HepG2 (cell line): ENCODE measurements around the gene AZU1. TPM values are rescaled to one million over a fixed set of nuclear protein-coding genes. Genes with fewer than 3 reads are reported as not detected.

ENCODE experiments used
- AGO2 ChIP-seq: fragments of 200-400 bp; formaldehyde crosslinking; optimal IDR thresholded peaks from 2 replicates; pipeline ENCODE3; 2017; ENCODE audit warnings: mild to moderate bottlenecking, low read depth, low read length, moderate library complexity
- GABPB1 ChIP-seq: IDR thresholded peaks from 2 replicates; pipeline ENCODE4 v1.6.1; 2016; ENCODE audit warnings: mild to moderate bottlenecking, missing genetic modification reagents, moderate library complexity, missing compliant biosample characterization
- POLR2G ChIP-seq: fragments of 200-400 bp; formaldehyde crosslinking; IDR thresholded peaks from 2 replicates; pipeline ENCODE4 v1.6.1; 2018; ENCODE audit warnings: mild to moderate bottlenecking, low read depth, low read length, moderate library complexity
- SRSF4 ChIP-seq: fragments of 200-400 bp; formaldehyde crosslinking; IDR thresholded peaks from one replicate; pipeline ENCODE4 v1.6.1; 2018; ENCODE audit warnings: mild to moderate bottlenecking, low read depth, low read length, moderate library complexity; ENCODE audit not compliant: poor library complexity, severe bottlenecking
- TBX2 ChIP-seq: sonication (generic); formaldehyde crosslinking; IDR thresholded peaks from 2 replicates; pipeline ENCODE4 v1.5.0; 2020; ENCODE audit warnings: missing genetic modification reagents, mild to moderate bottlenecking, borderline replicate concordance
- ZNF713 ChIP-seq: sonication (generic); formaldehyde crosslinking; IDR thresholded peaks from 2 replicates; pipeline ENCODE4 v1.4.0; 2020; ENCODE audit warnings: mild to moderate bottlenecking, missing genetic modification reagents
- polyA plus RNA-seq, 8 experiments: library from polyadenylated mRNA; depleted of rRNA in 3 of 8; stranded (reverse) in 7 of 8; unstranded in 1 of 8; fragments of >200 nt; fragmentation: Illumina TruSeq in 4 of 8; extraction: Trizol in 4 of 8; gene quantifications; 2 replicates each; pipeline versions ENCODE4 v1.2.1 to v1.2.3, GENCODE V29; 2011 to 2016; ENCODE audit warnings: low read depth in 4 of 8, missing spikeins in 1 of 8, mixed read lengths in 1 of 8; ENCODE audit not compliant: insufficient read depth in 1 of 8
- total RNA-seq, 5 experiments: library from RNA; depleted of rRNA; stranded (reverse); fragments of >200 nt; fragmentation: Illumina TruSeq; extraction: Trizol; gene quantifications; 2 replicates each; pipeline ENCODE4 v1.2.3, GENCODE V29; 2016; ENCODE audit warnings: low read depth in 1 of 5
- TF ChIP-seq, protein P1 (sequence below): sonication (generic); formaldehyde crosslinking; IDR thresholded peaks from 2 replicates; pipeline ENCODE4 v1.4.0; 2020; ENCODE audit warnings: missing genetic modification reagents
- TF ChIP-seq, protein P2 (sequence below): sonication (generic); formaldehyde crosslinking; IDR thresholded peaks from 2 replicates; pipeline ENCODE4 v1.5.0; 2020; ENCODE audit warnings: mild to moderate bottlenecking, missing genetic modification reagents, borderline replicate concordance
- TF ChIP-seq, protein P3 (sequence below): sonication (generic); formaldehyde crosslinking; IDR thresholded peaks from 2 replicates; pipeline ENCODE4 v1.4.0; 2020; ENCODE audit warnings: missing genetic modification reagents, borderline replicate concordance
- TF ChIP-seq, protein P4 (sequence below): sonication (generic); formaldehyde crosslinking; IDR thresholded peaks from 2 replicates; pipeline ENCODE4 v1.5.1; 2020; ENCODE audit warnings: missing genetic modification reagents, mild to moderate bottlenecking, borderline replicate concordance

The AZU1 gene
- total and polyA plus RNA-seq, 2 of the 13 experiments (the other 11 are each of a cell fraction or from before 2014, with no cell fraction given), result not detected

DNA sequence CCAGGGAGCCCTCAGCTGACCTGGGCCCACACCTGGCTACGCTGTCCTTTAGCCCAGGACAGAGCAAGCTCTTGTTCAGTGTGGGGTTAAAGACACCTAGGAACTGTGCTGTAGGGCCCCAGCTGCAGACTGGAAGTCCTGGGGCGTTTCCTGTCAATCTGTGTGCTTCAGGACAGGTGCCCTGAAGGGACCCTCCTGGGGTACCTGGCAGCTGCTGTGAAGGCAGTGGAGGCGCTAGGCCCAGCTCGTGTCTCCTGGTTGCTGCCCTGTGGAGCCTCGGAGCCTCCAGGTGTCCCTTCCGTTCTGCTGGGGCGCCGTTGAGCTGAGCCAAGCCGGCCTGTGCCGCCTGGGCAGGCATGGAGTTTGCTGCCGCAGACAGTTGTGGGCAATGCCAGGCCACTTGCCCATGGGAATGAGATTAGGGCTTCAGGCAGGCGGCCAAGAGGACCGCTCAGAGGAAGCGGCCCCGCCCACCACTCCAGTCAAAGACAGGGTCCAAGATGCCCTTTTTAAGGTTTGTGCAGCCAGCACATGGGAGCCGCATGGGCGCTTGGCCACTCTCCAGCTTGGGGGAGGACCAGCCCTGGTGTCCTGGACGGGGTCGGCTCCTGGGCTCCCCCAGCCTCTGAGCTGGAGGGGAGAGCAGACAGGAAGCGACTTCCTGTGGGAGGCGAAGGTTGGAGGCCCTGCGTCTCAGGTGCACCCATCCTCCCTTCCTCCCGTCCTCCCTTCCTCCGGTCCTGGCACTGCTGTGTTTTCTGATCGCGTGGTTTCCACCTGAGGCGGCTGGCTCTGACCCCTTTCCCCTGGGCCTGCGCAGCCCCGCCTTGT lies 26.4 kb upstream of the AZU1 start (continued):
- no peak for TF ChIP-seq ZNF713 (CRISPR knock-in tag)
- TF ChIP-seq TBX2 (CRISPR knock-in tag), result no peak
- TF ChIP-seq, protein P1, sequence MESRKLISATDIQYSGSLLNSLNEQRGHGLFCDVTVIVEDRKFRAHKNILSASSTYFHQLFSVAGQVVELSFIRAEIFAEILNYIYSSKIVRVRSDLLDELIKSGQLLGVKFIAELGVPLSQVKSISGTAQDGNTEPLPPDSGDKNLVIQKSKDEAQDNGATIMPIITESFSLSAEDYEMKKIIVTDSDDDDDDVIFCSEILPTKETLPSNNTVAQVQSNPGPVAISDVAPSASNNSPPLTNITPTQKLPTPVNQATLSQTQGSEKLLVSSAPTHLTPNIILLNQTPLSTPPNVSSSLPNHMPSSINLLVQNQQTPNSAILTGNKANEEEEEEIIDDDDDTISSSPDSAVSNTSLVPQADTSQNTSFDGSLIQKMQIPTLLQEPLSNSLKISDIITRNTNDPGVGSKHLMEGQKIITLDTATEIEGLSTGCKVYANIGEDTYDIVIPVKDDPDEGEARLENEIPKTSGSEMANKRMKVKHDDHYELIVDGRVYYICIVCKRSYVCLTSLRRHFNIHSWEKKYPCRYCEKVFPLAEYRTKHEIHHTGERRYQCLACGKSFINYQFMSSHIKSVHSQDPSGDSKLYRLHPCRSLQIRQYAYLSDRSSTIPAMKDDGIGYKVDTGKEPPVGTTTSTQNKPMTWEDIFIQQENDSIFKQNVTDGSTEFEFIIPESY (CRISPR knock-in tag), result 0 out of 2 replicates have a peak, but pooled peaks have one; percentile 42
- TF ChIP-seq, protein P2, sequence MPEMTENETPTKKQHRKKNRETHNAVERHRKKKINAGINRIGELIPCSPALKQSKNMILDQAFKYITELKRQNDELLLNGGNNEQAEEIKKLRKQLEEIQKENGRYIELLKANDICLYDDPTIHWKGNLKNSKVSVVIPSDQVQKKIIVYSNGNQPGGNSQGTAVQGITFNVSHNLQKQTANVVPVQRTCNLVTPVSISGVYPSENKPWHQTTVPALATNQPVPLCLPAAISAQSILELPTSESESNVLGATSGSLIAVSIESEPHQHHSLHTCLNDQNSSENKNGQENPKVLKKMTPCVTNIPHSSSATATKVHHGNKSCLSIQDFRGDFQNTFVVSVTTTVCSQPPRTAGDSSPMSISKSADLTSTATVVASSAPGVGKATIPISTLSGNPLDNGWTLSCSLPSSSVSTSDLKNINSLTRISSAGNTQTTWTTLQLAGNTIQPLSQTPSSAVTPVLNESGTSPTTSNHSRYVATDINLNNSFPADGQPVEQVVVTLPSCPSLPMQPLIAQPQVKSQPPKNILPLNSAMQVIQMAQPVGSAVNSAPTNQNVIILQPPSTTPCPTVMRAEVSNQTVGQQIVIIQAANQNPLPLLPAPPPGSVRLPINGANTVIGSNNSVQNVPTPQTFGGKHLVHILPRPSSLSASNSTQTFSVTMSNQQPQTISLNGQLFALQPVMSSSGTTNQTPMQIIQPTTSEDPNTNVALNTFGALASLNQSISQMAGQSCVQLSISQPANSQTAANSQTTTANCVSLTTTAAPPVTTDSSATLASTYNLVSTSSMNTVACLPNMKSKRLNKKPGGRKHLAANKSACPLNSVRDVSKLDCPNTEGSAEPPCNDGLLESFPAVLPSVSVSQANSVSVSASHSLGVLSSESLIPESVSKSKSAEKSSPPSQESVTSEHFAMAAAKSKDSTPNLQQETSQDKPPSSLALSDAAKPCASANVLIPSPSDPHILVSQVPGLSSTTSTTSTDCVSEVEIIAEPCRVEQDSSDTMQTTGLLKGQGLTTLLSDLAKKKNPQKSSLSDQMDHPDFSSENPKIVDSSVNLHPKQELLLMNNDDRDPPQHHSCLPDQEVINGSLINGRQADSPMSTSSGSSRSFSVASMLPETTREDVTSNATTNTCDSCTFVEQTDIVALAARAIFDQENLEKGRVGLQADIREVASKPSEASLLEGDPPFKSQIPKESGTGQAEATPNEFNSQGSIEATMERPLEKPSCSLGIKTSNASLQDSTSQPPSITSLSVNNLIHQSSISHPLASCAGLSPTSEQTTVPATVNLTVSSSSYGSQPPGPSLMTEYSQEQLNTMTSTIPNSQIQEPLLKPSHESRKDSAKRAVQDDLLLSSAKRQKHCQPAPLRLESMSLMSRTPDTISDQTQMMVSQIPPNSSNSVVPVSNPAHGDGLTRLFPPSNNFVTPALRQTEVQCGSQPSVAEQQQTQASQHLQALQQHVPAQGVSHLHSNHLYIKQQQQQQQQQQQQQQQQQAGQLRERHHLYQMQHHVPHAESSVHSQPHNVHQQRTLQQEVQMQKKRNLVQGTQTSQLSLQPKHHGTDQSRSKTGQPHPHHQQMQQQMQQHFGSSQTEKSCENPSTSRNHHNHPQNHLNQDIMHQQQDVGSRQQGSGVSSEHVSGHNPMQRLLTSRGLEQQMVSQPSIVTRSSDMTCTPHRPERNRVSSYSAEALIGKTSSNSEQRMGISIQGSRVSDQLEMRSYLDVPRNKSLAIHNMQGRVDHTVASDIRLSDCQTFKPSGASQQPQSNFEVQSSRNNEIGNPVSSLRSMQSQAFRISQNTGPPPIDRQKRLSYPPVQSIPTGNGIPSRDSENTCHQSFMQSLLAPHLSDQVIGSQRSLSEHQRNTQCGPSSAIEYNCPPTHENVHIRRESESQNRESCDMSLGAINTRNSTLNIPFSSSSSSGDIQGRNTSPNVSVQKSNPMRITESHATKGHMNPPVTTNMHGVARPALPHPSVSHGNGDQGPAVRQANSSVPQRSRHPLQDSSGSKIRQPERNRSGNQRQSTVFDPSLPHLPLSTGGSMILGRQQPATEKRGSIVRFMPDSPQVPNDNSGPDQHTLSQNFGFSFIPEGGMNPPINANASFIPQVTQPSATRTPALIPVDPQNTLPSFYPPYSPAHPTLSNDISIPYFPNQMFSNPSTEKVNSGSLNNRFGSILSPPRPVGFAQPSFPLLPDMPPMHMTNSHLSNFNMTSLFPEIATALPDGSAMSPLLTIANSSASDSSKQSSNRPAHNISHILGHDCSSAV (CRISPR knock-in tag), result no peak
- TF ChIP-seq, protein P3, sequence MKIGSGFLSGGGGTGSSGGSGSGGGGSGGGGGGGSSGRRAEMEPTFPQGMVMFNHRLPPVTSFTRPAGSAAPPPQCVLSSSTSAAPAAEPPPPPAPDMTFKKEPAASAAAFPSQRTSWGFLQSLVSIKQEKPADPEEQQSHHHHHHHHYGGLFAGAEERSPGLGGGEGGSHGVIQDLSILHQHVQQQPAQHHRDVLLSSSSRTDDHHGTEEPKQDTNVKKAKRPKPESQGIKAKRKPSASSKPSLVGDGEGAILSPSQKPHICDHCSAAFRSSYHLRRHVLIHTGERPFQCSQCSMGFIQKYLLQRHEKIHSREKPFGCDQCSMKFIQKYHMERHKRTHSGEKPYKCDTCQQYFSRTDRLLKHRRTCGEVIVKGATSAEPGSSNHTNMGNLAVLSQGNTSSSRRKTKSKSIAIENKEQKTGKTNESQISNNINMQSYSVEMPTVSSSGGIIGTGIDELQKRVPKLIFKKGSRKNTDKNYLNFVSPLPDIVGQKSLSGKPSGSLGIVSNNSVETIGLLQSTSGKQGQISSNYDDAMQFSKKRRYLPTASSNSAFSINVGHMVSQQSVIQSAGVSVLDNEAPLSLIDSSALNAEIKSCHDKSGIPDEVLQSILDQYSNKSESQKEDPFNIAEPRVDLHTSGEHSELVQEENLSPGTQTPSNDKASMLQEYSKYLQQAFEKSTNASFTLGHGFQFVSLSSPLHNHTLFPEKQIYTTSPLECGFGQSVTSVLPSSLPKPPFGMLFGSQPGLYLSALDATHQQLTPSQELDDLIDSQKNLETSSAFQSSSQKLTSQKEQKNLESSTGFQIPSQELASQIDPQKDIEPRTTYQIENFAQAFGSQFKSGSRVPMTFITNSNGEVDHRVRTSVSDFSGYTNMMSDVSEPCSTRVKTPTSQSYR (CRISPR knock-in tag), result no peak
- peak; percentile 24; the same call in 1 of the 2 replicates for TF ChIP-seq GABPB1
- TF ChIP-seq AGO2, result peak; percentile 93
- peak; percentile 57 for TF ChIP-seq POLR2G
- TF ChIP-seq SRSF4, result no peak
- TF ChIP-seq, protein P4, sequence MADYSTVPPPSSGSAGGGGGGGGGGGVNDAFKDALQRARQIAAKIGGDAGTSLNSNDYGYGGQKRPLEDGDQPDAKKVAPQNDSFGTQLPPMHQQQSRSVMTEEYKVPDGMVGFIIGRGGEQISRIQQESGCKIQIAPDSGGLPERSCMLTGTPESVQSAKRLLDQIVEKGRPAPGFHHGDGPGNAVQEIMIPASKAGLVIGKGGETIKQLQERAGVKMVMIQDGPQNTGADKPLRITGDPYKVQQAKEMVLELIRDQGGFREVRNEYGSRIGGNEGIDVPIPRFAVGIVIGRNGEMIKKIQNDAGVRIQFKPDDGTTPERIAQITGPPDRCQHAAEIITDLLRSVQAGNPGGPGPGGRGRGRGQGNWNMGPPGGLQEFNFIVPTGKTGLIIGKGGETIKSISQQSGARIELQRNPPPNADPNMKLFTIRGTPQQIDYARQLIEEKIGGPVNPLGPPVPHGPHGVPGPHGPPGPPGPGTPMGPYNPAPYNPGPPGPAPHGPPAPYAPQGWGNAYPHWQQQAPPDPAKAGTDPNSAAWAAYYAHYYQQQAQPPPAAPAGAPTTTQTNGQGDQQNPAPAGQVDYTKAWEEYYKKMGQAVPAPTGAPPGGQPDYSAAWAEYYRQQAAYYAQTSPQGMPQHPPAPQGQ (CRISPR knock-in tag), result 0 out of 2 replicates have a peak, but pooled peaks have one; percentile 38
